Activated effector memory CD4-positive, alpha-beta T cell treated with anti-CD3 and anti-CD28 coated beads, Interleukin-2, amount 50 U/mL, for 16 hours (primary cell): ENCODE results near the gene UBE2I.

Source experiments
- DNase-seq: peaks from one replicate; pipeline ENCODE4 v3.0.0-alpha.2; 2020

UBE2I gene

GRCh38 chr16:1366060-1366711, 56.8 kb downstream of the UBE2I start:
- no peak for DNase-seq

- no peak for DNase-seq
These were observed 57.4 kb downstream of the UBE2I start for GRCh38 chr16:1366712-1367299.

DNA sequence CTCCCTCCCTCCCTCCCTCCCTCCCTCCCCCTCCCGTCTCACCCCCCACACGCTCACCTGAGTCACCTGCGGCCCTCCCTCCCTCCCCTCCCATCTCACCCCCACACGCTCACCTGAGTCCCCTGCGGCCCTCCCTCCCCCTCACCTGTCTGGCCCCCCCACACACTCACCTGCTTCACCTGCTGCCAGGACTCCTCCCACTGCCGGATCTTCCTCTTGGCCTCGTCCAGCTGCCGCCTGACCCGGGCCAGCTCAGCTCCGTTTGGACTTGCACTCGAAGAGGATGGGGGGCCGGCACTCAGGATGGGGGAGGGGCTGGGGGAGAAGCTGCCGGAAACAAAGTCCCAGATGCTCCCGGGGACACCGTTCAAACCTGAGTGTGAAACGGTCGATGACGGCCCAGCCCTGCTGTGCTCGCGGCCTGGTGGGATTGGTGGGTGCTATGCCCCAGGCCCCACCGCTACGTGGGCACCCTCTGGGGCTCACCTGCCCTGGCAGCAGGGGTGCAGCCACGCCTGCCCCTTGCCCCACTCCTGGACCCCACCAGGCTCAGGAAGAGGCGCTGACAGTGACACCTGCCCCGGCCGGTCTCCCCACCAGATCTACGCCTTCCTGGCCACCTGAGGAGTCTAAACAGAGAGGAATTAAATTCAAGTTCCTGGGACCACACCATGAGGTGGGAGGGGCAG, 58.2 kb downstream of the UBE2I start:
- DNase-seq: no peak

GRCh38 chr16:1371054-1371978, 61.9 kb downstream of the UBE2I start:
- DNase-seq: no peak

DNA sequence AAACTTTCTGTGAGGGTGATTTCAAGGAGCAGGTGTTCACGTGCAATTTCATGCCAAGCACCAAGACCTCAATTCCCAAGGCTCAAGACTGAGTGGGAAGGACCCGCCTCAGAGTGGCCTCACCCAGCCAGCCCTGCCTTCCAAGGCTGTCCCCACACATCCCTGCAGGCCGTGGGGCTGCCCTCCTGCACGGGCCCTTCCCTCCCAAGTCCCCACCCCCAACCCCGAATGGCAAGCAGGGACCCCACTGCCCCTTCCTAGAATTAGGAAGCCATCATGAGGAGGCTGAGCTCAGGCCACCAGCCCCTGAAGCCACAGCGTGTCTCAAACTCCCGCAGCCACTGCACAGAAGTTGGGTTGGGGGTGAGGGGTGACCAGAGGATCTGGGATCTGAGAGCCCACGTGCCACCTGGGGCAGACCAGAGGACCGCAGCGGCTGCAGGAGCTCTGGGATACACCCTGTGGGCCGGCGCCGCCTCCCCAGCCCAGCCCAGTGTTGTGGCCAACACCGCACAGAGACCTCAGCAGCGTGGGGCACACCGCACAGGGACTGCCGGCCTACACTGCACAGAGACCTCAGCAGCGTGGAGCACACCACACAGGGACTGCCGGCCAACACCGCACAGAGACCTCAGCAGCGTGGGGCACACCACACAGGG, 63.0 kb downstream of the UBE2I start:
- DNase-seq: no peak

- DNase-seq: no peak
These were observed 65.2 kb downstream of the UBE2I start for GRCh38 chr16:1374418-1375297.

DNA sequence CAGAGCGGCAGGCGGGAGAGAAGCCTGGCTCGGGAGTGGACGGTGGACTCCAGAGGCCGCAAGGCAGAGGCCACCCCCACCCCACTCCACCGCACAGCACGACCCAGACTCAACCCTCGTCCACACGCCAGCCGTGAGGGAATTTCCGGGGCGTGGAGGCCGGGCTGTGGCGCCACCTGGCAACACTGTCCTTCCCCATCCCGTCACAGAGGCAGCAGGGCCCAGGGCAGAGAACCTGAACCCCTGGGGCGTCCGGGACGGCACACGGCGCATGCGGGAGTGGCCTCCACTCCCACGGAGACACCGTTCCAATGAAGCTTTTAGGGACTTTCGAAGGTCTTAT, 65.8 kb downstream of the UBE2I start:
- no peak for DNase-seq

- no peak for DNase-seq
These were observed 66.4 kb downstream of the UBE2I start for GRCh38 chr16:1375741-1376410.
